B cell (primary cell): ENCODE results near the gene NCSTN. TPM values are rescaled to one million over a fixed set of nuclear protein-coding genes. Genes with fewer than 3 reads are reported as not detected.

Experiments used
- ATAC-seq: fragments of 200-7000 bp; cut with Tn5 transposase; one replicate; pipeline ENCODE4 v1.10.0; 2021; ENCODE audit warnings: low read depth, mild to moderate bottlenecking, moderate number of reproducible peaks, moderate library complexity
- CTCF ChIA-PET: fragments of 350-600 bp; sonication (Branson Sonifier 250); formaldehyde crosslinking; loops from one replicate; lab custom pipeline; 2021; ENCODE audit warnings: antibody characterized with exemption, inconsistent platforms; lab: Charles Lee
- POLR2A ChIA-PET: fragments of 350-600 bp; sonication (Branson Sonifier 250); formaldehyde crosslinking; loops from one replicate; lab custom pipeline; 2021; ENCODE audit warnings: antibody characterized with exemption; lab: Charles Lee
- DNase-seq: peaks from one replicate; pipeline ENCODE4 v3.0.0; 2013
- H2AFZ ChIP-seq: 2 replicates; pipeline ENCODE4 v1.6.1; 2012; ENCODE audit warnings: mild to moderate bottlenecking, low read depth, low read length; ENCODE audit not compliant: insufficient read depth, poor library complexity, severe bottlenecking
- H3K27ac ChIP-seq, 2 donors: 1 replicate in 1 of 2; 2 replicates in 1 of 2; pipeline ENCODE4 v1.5.1; 2012 to 2013; ENCODE audit warnings: low read length in 2 of 2, mild to moderate bottlenecking in 2 of 2, moderate library complexity in 1 of 2
- H3K27me3 ChIP-seq, 4 experiments: fragments of 200-600 bp in 1 of 4; sonication (generic) in 1 of 4; replicated peaks in 1 of 4; 1 replicate in 2 of 4; 2 replicates in 2 of 4; pipeline versions ENCODE4 v1.6.1 to v1.7.0; 2013 to 2016; ENCODE audit warnings: low read length in 3 of 4, mild to moderate bottlenecking in 2 of 4, mixed read lengths in 1 of 4, moderate library complexity in 1 of 4; ENCODE audit not compliant: insufficient read depth in 4 of 4, control insufficient read depth in 3 of 4; ENCODE audit errors: control extremely low read depth in 1 of 4
- H3K36me3 ChIP-seq, 2 experiments: replicated peaks in 1 of 2; 1 replicate in 1 of 2; 2 replicates in 1 of 2; pipeline versions ENCODE4 v1.6.1 to v1.7.1; 2013; ENCODE audit warnings: low read length in 1 of 2; ENCODE audit not compliant: insufficient read depth in 2 of 2, control insufficient read depth in 1 of 2; ENCODE audit errors: control extremely low read depth in 1 of 2, extremely low read depth in 1 of 2
- H3K4me1 ChIP-seq, 2 donors: fragments of 200-600 bp in 1 of 2; sonication (generic) in 1 of 2; 1 replicate in 1 of 2; 2 replicates in 1 of 2; pipeline versions ENCODE4 v1.5.1 to v1.6.1; 2013 to 2017; ENCODE audit warnings: low read length in 2 of 2; ENCODE audit not compliant: control insufficient read depth in 2 of 2, insufficient read depth in 2 of 2
- H3K4me2 ChIP-seq: replicated peaks from 2 replicates; pipeline ENCODE3; 2012; ENCODE audit warnings: mild to moderate bottlenecking, low read depth, low read length; ENCODE audit not compliant: poor library complexity, severe bottlenecking
- H3K4me3 ChIP-seq, 5 experiments: fragments of 200-600 bp in 1 of 5; sonication (generic) in 1 of 5; 1 replicate in 3 of 5; 2 replicates in 2 of 5; pipeline versions ENCODE4 v1.5.1 to v1.7.0; 2011 to 2016; ENCODE audit warnings: low read length in 4 of 5, mild to moderate bottlenecking in 4 of 5, low read depth in 2 of 5, control low read depth in 1 of 5, moderate library complexity in 1 of 5; ENCODE audit not compliant: insufficient read depth in 1 of 5; ENCODE audit errors: control extremely low read depth in 1 of 5, extremely low read depth in 1 of 5
- H3K79me2 ChIP-seq: fragments of 200-600 bp; sonication (generic); one replicate; pipeline ENCODE4 v1.6.0; 2016; ENCODE audit warnings: low read length; ENCODE audit not compliant: control insufficient read depth, insufficient read depth
- H3K9ac ChIP-seq: fragments of 200-600 bp; sonication (generic); 2 replicates; pipeline ENCODE4 v1.6.1; 2017; ENCODE audit warnings: mild to moderate bottlenecking, low read length, moderate library complexity
- H3K9me3 ChIP-seq, 3 donors: one replicate each; pipeline versions ENCODE4 v1.6.1 to v1.7.1; 2013; ENCODE audit warnings: low read length in 2 of 3; ENCODE audit not compliant: control insufficient read depth in 2 of 3, insufficient read depth in 1 of 3; ENCODE audit errors: control extremely low read depth in 1 of 3
- H4K20me1 ChIP-seq: 2 replicates; pipeline ENCODE4 v1.6.0; 2012; ENCODE audit warnings: mild to moderate bottlenecking, low read length; ENCODE audit not compliant: insufficient read depth, control insufficient read depth, poor library complexity, severe bottlenecking
- H3K27ac Mint-ChIP-seq: one replicate; pipeline ENCODE4 v1.8.0; 2021; ENCODE audit warnings: mixed read lengths
- H3K27me3 Mint-ChIP-seq: one replicate; pipeline ENCODE4 v1.8.0; 2021; ENCODE audit warnings: mixed read lengths
- H3K4me1 Mint-ChIP-seq: one replicate; pipeline ENCODE4 v1.8.0; 2021; ENCODE audit warnings: mixed read lengths
- H3K4me3 Mint-ChIP-seq: one replicate; pipeline ENCODE4 v1.8.0; 2021; ENCODE audit warnings: mixed read lengths
- H3K9me3 Mint-ChIP-seq: one replicate; pipeline ENCODE4 v1.8.0; 2022; ENCODE audit warnings: mixed read lengths; ENCODE audit not compliant: insufficient read depth
- CTCF ChIP-seq: fragments of 200-600 bp; IDR thresholded peaks from one replicate; pipeline ENCODE4 v1.8.0; 2022; ENCODE audit warnings: antibody characterized with exemption, mild to moderate bottlenecking
- EZH2 ChIP-seq: IDR thresholded peaks from 2 replicates; pipeline ENCODE4 v1.6.1; 2012; ENCODE audit warnings: borderline replicate concordance, low read depth, mild to moderate bottlenecking, moderate library complexity, low read length; ENCODE audit not compliant: insufficient read depth, poor library complexity, severe bottlenecking
- WGBS: methylation state at CpG from one replicate; pipeline ENCODE4 v1.1.5; 2013; ENCODE audit warnings: missing lambda C conversion rate; ENCODE audit not compliant: insufficient coverage; 5-methylcytosine and 5-hydroxymethylcytosine counted together
- intact Hi-C: fragments of 100-400 bp; cut with micrococcal nuclease; formaldehyde crosslinking; loops from one replicate; pipeline ENCODE4 v1.10.0; 2022
- polyA plus RNA-seq: library from polyadenylated mRNA; depleted of rRNA; stranded (reverse); fragments of >200 nt; gene quantifications from 2 replicates; pipeline ENCODE4 v1.2.3, GENCODE V29; 2012
- total RNA-seq, 2 donors: library from RNA; stranded (reverse); fragments of 120-200 nt in 1 of 2; gene quantifications; 1 replicate in 1 of 2; 2 replicates in 1 of 2; pipeline versions ENCODE4 v1.2.3 to v1.2.4, GENCODE V29; 2013 to 2022

The NCSTN gene
- total and polyA plus RNA-seq, 2 donors (not counting 1 experiment from before 2014, with no cell fraction given): 95.1 to 110 TPM

DNA sequence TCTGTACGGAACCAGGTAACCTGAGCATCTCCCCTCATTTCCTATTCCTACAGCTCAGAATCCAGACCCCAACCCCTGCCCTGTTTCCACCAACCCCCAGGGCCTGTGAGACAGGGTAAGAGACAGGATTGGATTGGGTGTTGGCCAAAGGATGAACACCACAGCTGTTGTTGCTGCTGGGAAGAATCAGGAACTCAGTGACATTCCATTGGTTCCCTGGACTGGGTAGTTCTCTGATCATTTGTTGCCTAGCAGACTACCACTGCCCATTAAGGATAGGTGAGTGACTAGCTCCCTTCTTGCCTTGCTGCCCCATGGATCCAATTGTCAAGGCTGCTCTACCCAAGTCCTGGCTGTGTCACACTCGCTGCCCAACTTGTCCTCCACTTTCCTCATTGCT lies 10.0 kb downstream of the NCSTN start:
- POLR2A ChIA-PET: no interaction called here
- H3K4me1 ChIP-seq: no peaks in the 10 kb centered on the region
- H3K27me3 ChIP-seq: no peaks in the 10 kb centered on the region
- H3K27ac ChIP-seq: no peak overlapping the region
- DNase-seq (no peak), ATAC-seq (no peak)
- H3K4me3 Mint-ChIP-seq: no peak overlapping the region
- H3K9ac ChIP-seq: no peak overlapping the region
- no peak overlapping the region for H3K4me3 ChIP-seq
- intact Hi-C loops: no loop called here
- CTCF ChIA-PET: interaction anchor here (0.8 to 5.8 kb wide), 7 partner anchors 11 to 257 kb away, joined by 3 to 79 read pairs (median 9); no protein-coding TSS in a partner anchor
- no peak for TF ChIP-seq CTCF
- no peaks in the 10 kb centered on the region for H3K27me3 Mint-ChIP-seq
- WGBS: 100% methylated on average over 1 of the region's 2 CpGs
- peaks cover 6% of the 10 kb centered on the region for H4K20me1 ChIP-seq
- H2AFZ ChIP-seq: no peak overlapping the region
- no peak overlapping the region for H3K27ac Mint-ChIP-seq
- H3K36me3 ChIP-seq: peaks cover 8 to 93% of the 10 kb centered on the region in 2 experiments
- peaks cover 12% of the 10 kb centered on the region for H3K79me2 ChIP-seq
- no peak overlapping the region for H3K4me2 ChIP-seq
- H3K9me3 Mint-ChIP-seq: no peaks in the 10 kb centered on the region
- H3K9me3 ChIP-seq: no peaks in the 10 kb centered on the region
- no peaks in the 10 kb centered on the region for H3K4me1 Mint-ChIP-seq

GRCh38 chr1:160354388-160354985 lies 11.3 kb downstream of the NCSTN start:
- H3K4me3 Mint-ChIP-seq: no peak overlapping the region
- Histone ChIP-seq H3K4me1 (no peaks in the 10 kb centered on the region), H3K36me3 (peaks cover 8 to 87% of the 10 kb centered on the region in 2 experiments), H3K9ac (no peak overlapping the region), H3K27me3 (no peaks in the 10 kb centered on the region), H2AFZ (no peak overlapping the region), H3K27ac (no peak overlapping the region), H4K20me1 (peaks cover 5% of the 10 kb centered on the region), H3K9me3 (no peaks in the 10 kb centered on the region), H3K4me2 (no peak overlapping the region), H3K79me2 (peaks cover 6% of the 10 kb centered on the region), H3K4me3 (no peak overlapping the region)
- POLR2A ChIA-PET: no interaction called here
- no peak overlapping the region for H3K27ac Mint-ChIP-seq
- 100% methylated on average over 4 of the region's 5 CpGs for WGBS
- CTCF ChIA-PET: interaction anchor here (0.5 to 5.8 kb wide), 14 partner anchors 8 to 255 kb away, joined by 3 to 79 read pairs (median 4); no protein-coding TSS in a partner anchor
- ATAC-seq (peak; percentile 43), DNase-seq (peak; percentile 36)
- H3K4me1 Mint-ChIP-seq: no peaks in the 10 kb centered on the region
- H3K27me3 Mint-ChIP-seq: no peaks in the 10 kb centered on the region
- no peak for TF ChIP-seq EZH2
- TF ChIP-seq CTCF: peak; percentile 48
- intact Hi-C loops: loop anchor here (1.0 to 2.0 kb wide), 2 partner anchors 22 to 253 kb away; no protein-coding TSS in a partner anchor
- no peaks in the 10 kb centered on the region for H3K9me3 Mint-ChIP-seq
